ENCODE measurements around the gene NFE2L2.
"Not testable (repeated sequence)": the region's sequence is repeated elsewhere in the genome, so short reads cannot be mapped to it uniquely, and the experiment has no call there.

The NFE2L2 gene

GRCh38 chr2:177272765-177273164, 8.2 kb upstream of the NFE2L2 start:
- no peak for DNase-seq (ENCODE audit: low read depth, low spot score)
- no peak for TF ChIP-seq CTCF (IDR thresholded peaks at IDR 0.05; ENCODE audit: low read depth, low read length)
- in situ Hi-C loops (cut with HindIII; ENCODE audit: low sequenced_read_pairs), result no loop called here
- no peak overlapping the region for H3K4me3 ChIP-seq (ENCODE audit: low read depth, low read length)

- H3K4me3 ChIP-seq (ENCODE audit: low read depth, low read length), result no peak overlapping the region
- no peak for DNase-seq (ENCODE audit: low read depth, low spot score)
- no peak for TF ChIP-seq CTCF (IDR thresholded peaks at IDR 0.05; ENCODE audit: low read depth, low read length)
- in situ Hi-C loops (cut with HindIII; ENCODE audit: low sequenced_read_pairs), result no loop called here
These were observed 7.6 kb upstream of the NFE2L2 start for GRCh38 chr2:177271981-177272666.

GRCh38 chr2:177270531-177270930, 6.0 kb upstream of the NFE2L2 start:
- no peak for TF ChIP-seq CTCF (IDR thresholded peaks at IDR 0.05; ENCODE audit: low read depth, low read length)
- in situ Hi-C loops (cut with HindIII; ENCODE audit: low sequenced_read_pairs), result no loop called here
- DNase-seq (ENCODE audit: low read depth, low spot score), result no peak
- no peak overlapping the region for H3K4me3 ChIP-seq (ENCODE audit: low read depth, low read length)

- in situ Hi-C loops (cut with HindIII; ENCODE audit: low sequenced_read_pairs), result no loop called here
- no peak for DNase-seq (ENCODE audit: low read depth, low spot score)
- H3K4me3 ChIP-seq (ENCODE audit: low read depth, low read length), result no peak overlapping the region
- TF ChIP-seq CTCF (IDR thresholded peaks at IDR 0.05; ENCODE audit: low read depth, low read length), result no peak
These were observed 4.4 kb upstream of the NFE2L2 start for GRCh38 chr2:177268901-177269300.

GRCh38 chr2:177268187-177268871, 3.8 kb upstream of the NFE2L2 start:
- no peak overlapping the region for H3K4me3 ChIP-seq (ENCODE audit: low read depth, low read length)
- DNase-seq (ENCODE audit: low read depth, low spot score), result no peak
- in situ Hi-C loops (cut with HindIII; ENCODE audit: low sequenced_read_pairs), result no loop called here
- no peak for TF ChIP-seq CTCF (IDR thresholded peaks at IDR 0.05; ENCODE audit: low read depth, low read length)

- H3K4me3 ChIP-seq (ENCODE audit: low read depth, low read length); DNase-seq (ENCODE audit: low read depth, low spot score); in situ Hi-C loops (cut with HindIII; ENCODE audit: low sequenced_read_pairs): not testable (repeated sequence)
These were observed 2.4 kb upstream of the NFE2L2 start for GRCh38 chr2:177266955-177267354.

All from astrocyte of the spinal cord (primary cell).